Placental pericyte (primary cell): ENCODE results near the gene G6PC2. TPM values are rescaled to one million over a fixed set of nuclear protein-coding genes. Genes with fewer than 3 reads are reported as not detected.

Experiments
- total RNA-seq: library from RNA; depleted of rRNA; stranded (reverse); fragments of >200 nt; gene quantifications from 2 replicates; pipeline ENCODE4 v1.2.3, GENCODE V29; 2012

The G6PC2 gene, protein sequence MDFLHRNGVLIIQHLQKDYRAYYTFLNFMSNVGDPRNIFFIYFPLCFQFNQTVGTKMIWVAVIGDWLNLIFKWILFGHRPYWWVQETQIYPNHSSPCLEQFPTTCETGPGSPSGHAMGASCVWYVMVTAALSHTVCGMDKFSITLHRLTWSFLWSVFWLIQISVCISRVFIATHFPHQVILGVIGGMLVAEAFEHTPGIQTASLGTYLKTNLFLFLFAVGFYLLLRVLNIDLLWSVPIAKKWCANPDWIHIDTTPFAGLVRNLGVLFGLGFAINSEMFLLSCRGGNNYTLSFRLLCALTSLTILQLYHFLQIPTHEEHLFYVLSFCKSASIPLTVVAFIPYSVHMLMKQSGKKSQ
- total RNA-seq = not detected in 2 replicates

DNA sequence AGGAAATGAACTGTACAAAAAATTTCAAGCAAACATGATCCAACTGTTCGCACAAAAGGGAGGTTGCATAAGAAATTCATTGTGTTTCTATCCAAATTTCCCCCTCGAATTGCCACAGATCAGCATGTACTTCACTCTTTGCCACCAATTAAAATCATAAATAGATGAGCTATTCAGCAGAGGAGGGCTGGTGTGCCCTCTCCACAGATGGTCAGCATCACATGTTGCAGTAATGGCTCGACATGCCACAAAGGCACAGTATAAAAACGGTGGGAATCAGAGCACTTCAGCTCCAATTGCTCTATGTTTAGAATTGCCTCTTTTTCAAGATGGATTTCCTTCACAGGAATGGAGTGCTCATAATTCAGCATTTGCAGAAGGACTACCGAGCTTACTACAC, at the start of gene G6PC2:
TSS of gene G6PC2 (plus strand) at position 289 of the 400 bp plus-strand sequence. CDS start at position 330, 41 bp downstream.

GRCh38 chr2:168890006-168890782, 10.9 kb upstream of the G6PC2 start, which contains the start of gene SPC25:
TSS of gene SPC25 (minus strand) at chr2:168890430. CDS start at chr2:168889519, 911 bp downstream.

Other genes starting within 250 kb of the G6PC2 start
- gene NOSTRIN, start 98.7 kb upstream of the G6PC2 start, total RNA-seq = under 0.01 and 1.0 TPM in 2 replicates
- gene SPC25, start 10.9 kb upstream of the G6PC2 start, total RNA-seq = 0.44 and 7.6 TPM in 2 replicates
- not detected in 2 replicates for gene ABCB11, start 130.0 kb downstream of the G6PC2 start, total RNA-seq
- not detected in 2 replicates for gene DHRS9, start 168.3 kb downstream of the G6PC2 start, total RNA-seq